ENCODE measurements around the gene PPM1D. TPM values are rescaled to one million over a fixed set of nuclear protein-coding genes. Genes with fewer than 3 reads are reported as not detected.

The PPM1D gene
- polyA plus RNA-seq, 1 of the 3 experiments (the other 2 are of a cell fraction), result 8.8 TPM

DNA sequence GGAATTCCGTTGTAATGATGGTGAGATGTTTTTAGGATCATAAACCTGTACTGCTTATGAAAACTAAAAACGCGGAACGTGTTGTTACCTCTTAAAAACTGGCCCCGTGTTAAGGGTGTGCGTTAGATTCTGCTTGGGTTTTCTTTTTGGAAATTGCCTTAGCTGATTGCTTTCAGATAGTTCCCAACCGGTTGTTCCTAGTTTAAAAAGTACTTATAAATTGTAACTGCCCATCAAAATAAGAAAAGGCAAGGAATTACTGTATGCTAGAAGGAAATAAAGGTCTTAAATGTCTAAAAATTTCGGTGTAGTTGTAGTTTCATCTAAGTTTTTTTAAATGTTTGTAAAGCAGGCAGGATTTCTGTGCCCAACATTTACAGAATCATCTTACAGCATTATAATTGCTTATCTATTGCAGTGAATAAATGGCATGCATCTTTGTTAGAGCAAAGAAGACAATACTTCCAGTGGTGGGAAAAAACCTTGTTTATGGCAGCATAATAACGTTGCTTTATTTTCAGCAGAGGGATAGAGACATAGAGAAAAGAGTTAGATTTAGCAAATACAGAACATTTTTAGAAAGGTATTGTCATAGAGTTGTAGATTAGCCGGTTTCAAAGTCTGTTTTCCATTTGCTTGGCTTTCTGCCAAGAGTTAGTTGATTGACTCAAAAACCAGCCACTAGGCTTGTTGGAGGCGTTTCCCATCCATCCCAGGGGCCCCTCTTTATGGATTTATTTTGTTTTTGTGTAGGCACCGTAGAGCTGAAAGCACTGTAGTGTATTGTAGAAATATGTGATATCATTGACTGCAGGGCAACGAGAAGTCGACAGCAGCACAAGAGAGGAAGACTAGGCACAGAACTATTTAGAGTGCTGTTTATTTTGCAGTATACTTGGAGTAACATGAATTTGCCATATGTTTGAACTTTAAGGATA is 1.7 kb downstream of the PPM1D start (continued):
- TF ChIP-seq, protein P1, sequence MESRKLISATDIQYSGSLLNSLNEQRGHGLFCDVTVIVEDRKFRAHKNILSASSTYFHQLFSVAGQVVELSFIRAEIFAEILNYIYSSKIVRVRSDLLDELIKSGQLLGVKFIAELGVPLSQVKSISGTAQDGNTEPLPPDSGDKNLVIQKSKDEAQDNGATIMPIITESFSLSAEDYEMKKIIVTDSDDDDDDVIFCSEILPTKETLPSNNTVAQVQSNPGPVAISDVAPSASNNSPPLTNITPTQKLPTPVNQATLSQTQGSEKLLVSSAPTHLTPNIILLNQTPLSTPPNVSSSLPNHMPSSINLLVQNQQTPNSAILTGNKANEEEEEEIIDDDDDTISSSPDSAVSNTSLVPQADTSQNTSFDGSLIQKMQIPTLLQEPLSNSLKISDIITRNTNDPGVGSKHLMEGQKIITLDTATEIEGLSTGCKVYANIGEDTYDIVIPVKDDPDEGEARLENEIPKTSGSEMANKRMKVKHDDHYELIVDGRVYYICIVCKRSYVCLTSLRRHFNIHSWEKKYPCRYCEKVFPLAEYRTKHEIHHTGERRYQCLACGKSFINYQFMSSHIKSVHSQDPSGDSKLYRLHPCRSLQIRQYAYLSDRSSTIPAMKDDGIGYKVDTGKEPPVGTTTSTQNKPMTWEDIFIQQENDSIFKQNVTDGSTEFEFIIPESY (IDR thresholded peaks at IDR 0.05; ENCODE audit: borderline replicate concordance, low read depth), result no peak
- no peak for TF ChIP-seq GABPA (IDR thresholded peaks at IDR 0.05; ENCODE audit: low read depth)
- peak; percentile 98 for TF ChIP-seq NFIC (IDR thresholded peaks at IDR 0.05; ENCODE audit: borderline replicate concordance)
- TF ChIP-seq, protein P2, sequence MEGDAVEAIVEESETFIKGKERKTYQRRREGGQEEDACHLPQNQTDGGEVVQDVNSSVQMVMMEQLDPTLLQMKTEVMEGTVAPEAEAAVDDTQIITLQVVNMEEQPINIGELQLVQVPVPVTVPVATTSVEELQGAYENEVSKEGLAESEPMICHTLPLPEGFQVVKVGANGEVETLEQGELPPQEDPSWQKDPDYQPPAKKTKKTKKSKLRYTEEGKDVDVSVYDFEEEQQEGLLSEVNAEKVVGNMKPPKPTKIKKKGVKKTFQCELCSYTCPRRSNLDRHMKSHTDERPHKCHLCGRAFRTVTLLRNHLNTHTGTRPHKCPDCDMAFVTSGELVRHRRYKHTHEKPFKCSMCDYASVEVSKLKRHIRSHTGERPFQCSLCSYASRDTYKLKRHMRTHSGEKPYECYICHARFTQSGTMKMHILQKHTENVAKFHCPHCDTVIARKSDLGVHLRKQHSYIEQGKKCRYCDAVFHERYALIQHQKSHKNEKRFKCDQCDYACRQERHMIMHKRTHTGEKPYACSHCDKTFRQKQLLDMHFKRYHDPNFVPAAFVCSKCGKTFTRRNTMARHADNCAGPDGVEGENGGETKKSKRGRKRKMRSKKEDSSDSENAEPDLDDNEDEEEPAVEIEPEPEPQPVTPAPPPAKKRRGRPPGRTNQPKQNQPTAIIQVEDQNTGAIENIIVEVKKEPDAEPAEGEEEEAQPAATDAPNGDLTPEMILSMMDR (IDR thresholded peaks at IDR 0.05), result no peak
- peak; percentile 21; the same call in 1 of the 2 replicates for TF ChIP-seq MEF2A (IDR thresholded peaks at IDR 0.05; ENCODE audit: borderline replicate concordance, low read depth)
- no peak for TF ChIP-seq JUND (IDR thresholded peaks at IDR 0.05)
- TF ChIP-seq, protein P3, sequence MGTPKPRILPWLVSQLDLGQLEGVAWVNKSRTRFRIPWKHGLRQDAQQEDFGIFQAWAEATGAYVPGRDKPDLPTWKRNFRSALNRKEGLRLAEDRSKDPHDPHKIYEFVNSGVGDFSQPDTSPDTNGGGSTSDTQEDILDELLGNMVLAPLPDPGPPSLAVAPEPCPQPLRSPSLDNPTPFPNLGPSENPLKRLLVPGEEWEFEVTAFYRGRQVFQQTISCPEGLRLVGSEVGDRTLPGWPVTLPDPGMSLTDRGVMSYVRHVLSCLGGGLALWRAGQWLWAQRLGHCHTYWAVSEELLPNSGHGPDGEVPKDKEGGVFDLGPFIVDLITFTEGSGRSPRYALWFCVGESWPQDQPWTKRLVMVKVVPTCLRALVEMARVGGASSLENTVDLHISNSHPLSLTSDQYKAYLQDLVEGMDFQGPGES (IDR thresholded peaks at IDR 0.05; ENCODE audit: low read depth, low read length), result peak; percentile 52
- TF ChIP-seq GATA2 (CRISPR knock-in tag; IDR thresholded peaks at IDR 0.05), result no peak
- peak; percentile 82 for TF ChIP-seq MXI1 (IDR thresholded peaks at IDR 0.05; ENCODE audit: low read depth, low read length)
- peak; percentile 17; the same call in 1 of the 2 replicates for TF ChIP-seq RAD21 (IDR thresholded peaks at IDR 0.05; ENCODE audit: low read length)

DNA sequence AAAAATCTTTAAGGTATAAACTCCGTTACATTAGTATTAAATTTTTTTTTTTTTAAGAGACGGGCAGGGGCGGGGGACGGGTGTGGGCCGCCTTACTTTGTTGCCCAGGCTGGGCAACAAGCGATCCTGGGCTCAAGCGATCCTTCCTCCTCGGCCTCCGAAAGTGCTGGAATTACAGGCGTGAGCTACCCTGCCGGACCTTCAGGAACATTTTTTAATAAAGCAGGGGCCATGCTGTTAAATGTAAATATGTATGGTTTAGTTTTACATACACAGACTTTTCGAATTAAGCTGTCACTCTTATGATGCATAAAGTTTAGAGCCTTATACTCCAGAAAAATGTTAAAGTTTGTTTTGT is 2.4 kb downstream of the PPM1D start:
- POLR2A ChIA-PET, result interaction anchor here (1.5 kb wide), 1 partner anchor 11 kb away, joined by 3 read pairs; no protein-coding TSS in a partner anchor
- peak overlapping the region; percentile 96 for H3K9ac ChIP-seq
- CTCF ChIA-PET, result interaction anchor here (1.5 to 8.1 kb wide), 2 partner anchors 22 to 37 kb away, joined by 7 to 68 read pairs; no protein-coding TSS in a partner anchor
- H3K4me3 ChIP-seq (ENCODE audit: low read depth in 2 of 2, low read length in 1 of 2), result peak overlapping the region; percentile 78 to 97
- peaks cover 3 to 18% of the 10 kb centered on the region in 2 experiments for H3K4me1 ChIP-seq (ENCODE audit: control insufficient read depth in 1 of 2, insufficient read depth in 2 of 2, low read depth in 1 of 2, low read length in 1 of 2)
- TF ChIP-seq TCF12 (IDR thresholded peaks at IDR 0.05) (no peak), SMC3 (IDR thresholded peaks at IDR 0.05; ENCODE audit: low read depth, low read length) (no peak), YY1 (IDR thresholded peaks at IDR 0.05; ENCODE audit: low read depth) (no peak), NRF1 (IDR thresholded peaks at IDR 0.05; ENCODE audit: low read depth, low read length) (no peak), FOXJ3 (CRISPR knock-in tag; IDR thresholded peaks at IDR 0.05) (no peak), RXRA (IDR thresholded peaks at IDR 0.05; ENCODE audit: borderline replicate concordance, low read depth) (no peak), CHD2 (IDR thresholded peaks at IDR 0.05; ENCODE audit: low read length, partially characterized antibody) (no peak), MXI1 (IDR thresholded peaks at IDR 0.05; ENCODE audit: low read depth, low read length) (no peak; the same call in 1 of the 2 replicates)
- TF ChIP-seq, protein P4, sequence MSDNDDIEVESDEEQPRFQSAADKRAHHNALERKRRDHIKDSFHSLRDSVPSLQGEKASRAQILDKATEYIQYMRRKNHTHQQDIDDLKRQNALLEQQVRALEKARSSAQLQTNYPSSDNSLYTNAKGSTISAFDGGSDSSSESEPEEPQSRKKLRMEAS (IDR thresholded peaks at IDR 0.05; ENCODE audit: low read depth), result 0 out of 2 replicates have a peak, but pooled peaks have one; percentile 2
- H3K79me2 ChIP-seq (ENCODE audit: insufficient read depth), result peaks cover 73% of the 10 kb centered on the region
- peak overlapping the region; percentile 67 to 94; a peak in 3 of 4 replicates for H3K27ac ChIP-seq (ENCODE audit: low read depth in 2 of 2, low read length in 1 of 2)
- H2AFZ ChIP-seq (ENCODE audit: low read depth), result peak overlapping the region; percentile 40; the same call in 1 of the 2 replicates
- H3K9me2 ChIP-seq, result no peaks in the 10 kb centered on the region
- 15% methylated on average over 12 of the region's 12 CpGs for WGBS (ENCODE audit: low lambda C conversion rate)
- peaks cover 64% of the 10 kb centered on the region for H4K20me1 ChIP-seq (ENCODE audit: insufficient read depth)
- peak overlapping the region; percentile 90 for H3K4me2 ChIP-seq
- DNase-seq, result no peak
- no peaks in the 10 kb centered on the region for H3K27me3 ChIP-seq (ENCODE audit: insufficient read depth)
- H3K9me3 ChIP-seq, result no peaks in the 10 kb centered on the region
- peaks cover 43% of the 10 kb centered on the region for H3F3A ChIP-seq (replicated peaks; ENCODE audit: insufficient read depth)
- peaks cover 0 to 4% of the 10 kb centered on the region in 2 experiments for H3K36me3 ChIP-seq (replicated peaks in 1 of 2; ENCODE audit: control insufficient read depth in 1 of 2, insufficient read depth in 2 of 2, low read length in 1 of 2)

All from SK-N-SH (cell line).